Jurkat, Clone E6-1 (cell line): ENCODE data around the gene UBC.

ENCODE experiments used
- DNase-seq: peaks from one replicate; pipeline ENCODE4 v3.0.0-alpha.2; 2011; ENCODE audit warnings: low read depth, low spot score
- H3K4me3 ChIP-seq: 2 replicates; pipeline ENCODE4 v1.5.1; 2011; ENCODE audit warnings: mild to moderate bottlenecking, low read length, control low read depth, moderate library complexity

UBC gene

GRCh38 chr12:124870515-124870914 is 43.9 kb downstream of the UBC start:
- DNase-seq = no peak
- H3K4me3 ChIP-seq = no peak overlapping the region

GRCh38 chr12:124869059-124869665 is 45.3 kb downstream of the UBC start:
- DNase-seq = no peak
- no peak overlapping the region for H3K4me3 ChIP-seq

- H3K4me3 ChIP-seq = no peak overlapping the region
- DNase-seq = peak; percentile 23
These were observed 46.0 kb downstream of the UBC start for GRCh38 chr12:124868252-124869058.

- H3K4me3 ChIP-seq = no peak overlapping the region
- DNase-seq = no peak
These were observed 47.0 kb downstream of the UBC start for GRCh38 chr12:124867401-124867930.

- no peak overlapping the region for H3K4me3 ChIP-seq
- no peak for DNase-seq
These were observed 47.5 kb downstream of the UBC start for GRCh38 chr12:124866883-124867400.

GRCh38 chr12:124866195-124866882 is 48.1 kb downstream of the UBC start:
- no peak for DNase-seq
- no peak overlapping the region for H3K4me3 ChIP-seq

- DNase-seq = no peak
- no peak overlapping the region for H3K4me3 ChIP-seq
These were observed 48.7 kb downstream of the UBC start for GRCh38 chr12:124865728-124866127.

GRCh38 chr12:124864326-124864752 is 50.1 kb downstream of the UBC start:
- peak overlapping the region; percentile 63 for H3K4me3 ChIP-seq
- no peak for DNase-seq

- peak within 1 kb of the TSS; percentile 63 for H3K4me3 ChIP-seq
- peak; percentile 64 for DNase-seq
These were observed 50.8 kb downstream of the UBC start, which contains the start of gene SCARB1 for GRCh38 chr12:124863416-124864325. Gene SCARB1, minus strand, starts transcription at chr12:124863864. Its CDS starts 144 bp downstream, at chr12:124863720.

- H3K4me3 ChIP-seq = peak overlapping the region; percentile 63
- no peak for DNase-seq
These were observed 51.6 kb downstream of the UBC start for GRCh38 chr12:124862768-124863415.

GRCh38 chr12:124861898-124862676 is 52.4 kb downstream of the UBC start:
- DNase-seq = no peak
- H3K4me3 ChIP-seq = no peak overlapping the region
